C4-2B (cell line): ENCODE results near the gene SULT1A2.

Experiments used
- CTCF ChIP-seq: fragments of 450-650 bp; conservative IDR thresholded peaks from 2 replicates; pipeline ENCODE4 v1.5.1; 2017; ENCODE audit warnings: mild to moderate bottlenecking
- ZFX ChIP-seq: fragments of 450-650 bp; IDR thresholded peaks from 2 replicates; pipeline ENCODE4 v1.6.1; 2017

- no peak for TF ChIP-seq CTCF
- TF ChIP-seq ZFX: no peak
These were observed 13.8 kb upstream of the SULT1A2 start for GRCh38 chr16:28610595-28611191.
